NT2/D1 (cell line): ENCODE results near the gene GCK.
"Not testable (repeated sequence)": the region's sequence is repeated elsewhere in the genome, so short reads cannot be mapped to it uniquely, and the experiment has no call there.

Source experiments
- DNase-seq: peaks from one replicate; pipeline ENCODE4 v3.0.0-alpha.2; 2011; ENCODE audit warnings: low read depth, low spot score
- H3K27me3 ChIP-seq: 2 replicates; pipeline ENCODE4 v1.6.0; 2011; ENCODE audit warnings: mild to moderate bottlenecking; ENCODE audit not compliant: insufficient read length, insufficient read depth
- H3K36me3 ChIP-seq: 2 replicates; pipeline ENCODE4 v1.6.1; 2011; ENCODE audit warnings: mild to moderate bottlenecking, low read length, mixed read lengths; ENCODE audit not compliant: insufficient read depth, insufficient read length
- H3K4me1 ChIP-seq: 2 replicates; pipeline ENCODE4 v1.5.1; 2011; ENCODE audit not compliant: insufficient read depth, insufficient read length
- H3K4me3 ChIP-seq: 2 replicates; pipeline ENCODE4 v1.5.1; 2011; ENCODE audit warnings: low read depth; ENCODE audit not compliant: insufficient read length
- H3K9ac ChIP-seq: 2 replicates; pipeline ENCODE4 v1.6.0; 2011; ENCODE audit warnings: low read depth; ENCODE audit not compliant: insufficient read length
- H3K9me3 ChIP-seq: 2 replicates; pipeline ENCODE4 v1.5.1; 2011; ENCODE audit warnings: mild to moderate bottlenecking, low read length; ENCODE audit not compliant: insufficient read depth
- SUZ12 ChIP-seq: IDR thresholded peaks from 2 replicates; pipeline ENCODE4 v1.6.1; 2011; ENCODE audit not compliant: insufficient read length, insufficient read depth; ENCODE audit errors: extremely low read depth
- YY1 ChIP-seq: IDR thresholded peaks from 2 replicates; pipeline ENCODE4 v1.6.1; 2011; ENCODE audit not compliant: insufficient read length, insufficient read depth
- ZNF274 ChIP-seq: IDR thresholded peaks from 2 replicates; pipeline ENCODE4 v1.6.1; 2011; ENCODE audit warnings: mild to moderate bottlenecking, low read depth, low read length

Gene GCK

GRCh38 chr7:44212018-44212417 is 22.8 kb upstream of the GCK start:
- Histone ChIP-seq H3K27me3 (no peaks in the 10 kb centered on the region), H3K9ac (peak overlapping the region; percentile 17), H3K4me1 (peaks cover 25% of the 10 kb centered on the region), H3K4me3 (no peak overlapping the region), H3K9me3 (no peaks in the 10 kb centered on the region), H3K36me3 (peaks cover 81% of the 10 kb centered on the region)
- no peak for DNase-seq
- TF ChIP-seq ZNF274 (no peak), YY1 (no peak), SUZ12 (no peak)

- H3K4me3 ChIP-seq = no peak overlapping the region
- peaks cover 21% of the 10 kb centered on the region for H3K4me1 ChIP-seq
- H3K9me3 ChIP-seq = no peaks in the 10 kb centered on the region
- H3K36me3 ChIP-seq = peaks cover 84% of the 10 kb centered on the region
- no peak for DNase-seq
- no peak for TF ChIP-seq ZNF274
- TF ChIP-seq SUZ12 = no peak
- no peak for TF ChIP-seq YY1
- no peaks in the 10 kb centered on the region for H3K27me3 ChIP-seq
- no peak overlapping the region for H3K9ac ChIP-seq
Measured at GRCh38 chr7:44211126-44211675, 22.0 kb upstream of the GCK start.

- TF ChIP-seq SUZ12 (no peak), ZNF274 (no peak), YY1 (no peak)
- no peak overlapping the region for H3K9ac ChIP-seq
- no peaks in the 10 kb centered on the region for H3K9me3 ChIP-seq
- H3K36me3 ChIP-seq = peaks cover 86% of the 10 kb centered on the region
- no peak for DNase-seq
- peaks cover 13% of the 10 kb centered on the region for H3K4me1 ChIP-seq
- H3K27me3 ChIP-seq = no peaks in the 10 kb centered on the region
- H3K4me3 ChIP-seq = no peak overlapping the region
Measured at GRCh38 chr7:44210107-44210506, 20.9 kb upstream of the GCK start.

- Histone ChIP-seq H3K4me1 (no peaks in the 10 kb centered on the region), H3K4me3 (no peak overlapping the region), H3K9ac (no peak overlapping the region), H3K27me3 (no peaks in the 10 kb centered on the region), H3K36me3 (peaks cover 96% of the 10 kb centered on the region), H3K9me3 (no peaks in the 10 kb centered on the region)
- no peak for TF ChIP-seq ZNF274
- no peak for TF ChIP-seq SUZ12
- no peak for TF ChIP-seq YY1
- DNase-seq = no peak
Measured at GRCh38 chr7:44208085-44208484, 18.8 kb upstream of the GCK start.

DNA sequence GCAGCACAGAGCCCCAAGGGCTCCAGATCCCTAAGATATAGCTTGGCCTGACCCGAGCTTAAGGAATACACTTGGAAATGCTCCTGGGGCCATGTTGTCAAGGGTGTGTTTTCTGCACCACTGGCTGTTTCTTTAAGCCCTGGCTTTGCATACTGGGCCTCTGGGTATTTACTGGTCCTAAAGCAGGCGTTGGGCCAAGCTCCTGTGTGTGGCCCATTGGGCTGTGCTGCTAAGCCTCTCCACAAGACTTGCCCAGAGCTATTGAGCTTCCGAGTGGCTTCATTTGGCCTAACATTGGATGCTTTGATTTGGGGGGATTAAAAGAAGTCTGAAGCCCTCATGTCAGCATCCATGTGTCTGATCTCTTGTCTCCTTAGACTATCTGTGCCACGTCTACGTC is 16.8 kb upstream of the GCK start:
- Histone ChIP-seq H3K9ac (no peak overlapping the region), H3K4me1 (no peaks in the 10 kb centered on the region), H3K9me3 (no peaks in the 10 kb centered on the region), H3K4me3 (no peak overlapping the region), H3K36me3 (peaks cover 79% of the 10 kb centered on the region), H3K27me3 (no peaks in the 10 kb centered on the region)
- DNase-seq = no peak
- TF ChIP-seq YY1 = no peak
- no peak for TF ChIP-seq SUZ12
- no peak for TF ChIP-seq ZNF274

- TF ChIP-seq YY1 = no peak
- no peak for TF ChIP-seq SUZ12
- no peak for TF ChIP-seq ZNF274
- Histone ChIP-seq H3K27me3 (no peaks in the 10 kb centered on the region), H3K4me3 (peak overlapping the region; percentile 98), H3K4me1 (no peaks in the 10 kb centered on the region), H3K9ac (peak overlapping the region; percentile 99), H3K36me3 (peaks cover 37% of the 10 kb centered on the region), H3K9me3 (no peaks in the 10 kb centered on the region)
- DNase-seq = no peak
Measured at GRCh38 chr7:44201813-44202212, 12.6 kb upstream of the GCK start.

GRCh38 chr7:44200699-44201461 is 11.6 kb upstream of the GCK start, which contains the start of gene YKT6:
Gene YKT6 (plus strand): TSS chr7:44200978. CDS start chr7:44201136, 158 bp downstream.
- H3K4me3 ChIP-seq = peak within 1 kb of the TSS; percentile 98

DNA sequence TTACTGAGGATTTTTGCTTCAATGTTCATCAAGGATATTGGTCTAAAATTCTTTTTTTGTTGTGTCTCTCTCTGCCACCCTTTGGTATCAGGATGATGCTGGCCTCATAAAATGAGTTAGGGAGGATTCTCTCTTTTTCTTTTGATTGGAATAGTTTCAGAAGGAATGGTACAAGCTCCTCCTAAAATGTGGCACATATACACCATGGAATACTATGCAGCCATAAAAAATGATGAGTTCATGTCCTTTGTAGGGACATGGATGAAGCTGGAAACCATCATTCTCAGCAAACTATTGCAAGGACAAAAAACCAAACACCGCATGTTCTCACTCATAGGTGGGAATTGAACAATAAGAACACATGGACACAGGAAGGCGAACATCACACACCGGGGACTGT is 10.9 kb upstream of the GCK start:
- peaks cover 20% of the 10 kb centered on the region for H3K36me3 ChIP-seq
- not testable (repeated sequence) for H3K4me1 ChIP-seq, H3K9me3 ChIP-seq, H3K27me3 ChIP-seq, DNase-seq, H3K4me3 ChIP-seq, H3K9ac ChIP-seq

More at GRCh38 chr7:44200699-44201461, 11.6 kb upstream of the GCK start, which contains the start of gene YKT6:
- no peaks in the 10 kb centered on the region for H3K4me1 ChIP-seq
- peak; percentile 96 for DNase-seq
- H3K9me3 ChIP-seq = no peaks in the 10 kb centered on the region
- peak within 1 kb of the TSS; percentile 99 for H3K9ac ChIP-seq
- TF ChIP-seq YY1 (no peak), SUZ12 (no peak), ZNF274 (no peak)
- no peaks in the 10 kb centered on the region for H3K27me3 ChIP-seq
- peaks cover 27% of the 10 kb centered on the region for H3K36me3 ChIP-seq
